ENCODE measurements around the gene MEN1. TPM values are rescaled to one million over a fixed set of nuclear protein-coding genes. Genes with fewer than 3 reads are reported as not detected.

Gene MEN1
- total RNA-seq, 2 donors from 2014 or later, result 44.5 to 48.7 TPM

GRCh38 chr11:64778223-64778472 is 32.2 kb downstream of the MEN1 start:
- 0% methylated on average over 13 to 28 of the region's 28 CpGs for WGBS, 2 experiments (ENCODE audit: insufficient coverage in 1 of 2, insufficient read length in 1 of 2)
- Mint-ChIP-seq H3K36me3 (ENCODE audit: low read depth) (peaks cover 42% of the 10 kb centered on the region), H3K27me3 (ENCODE audit: insufficient read depth) (no peaks in the 10 kb centered on the region), H3K4me3 (peak overlapping the region; percentile 79), H3K4me1 (peaks cover 17% of the 10 kb centered on the region), H3K27ac (no peak overlapping the region), H3K9me3 (no peaks in the 10 kb centered on the region)
- H3K9ac ChIP-seq (ENCODE audit: extremely low read depth, low read length, poor library complexity, severe bottlenecking), result peak overlapping the region; percentile 72
- H3K27me3 ChIP-seq (ENCODE audit: control insufficient read depth, insufficient read depth, low read length, poor library complexity, severe bottlenecking), result no peaks in the 10 kb centered on the region
- no peak for DNase-seq
- peaks cover 44% of the 10 kb centered on the region for H3K36me3 ChIP-seq (ENCODE audit: control insufficient read depth, insufficient read depth, low read length)
- H3K4me3 ChIP-seq (ENCODE audit: low read length), result peak overlapping the region; percentile 64
- H3K4me1 ChIP-seq (ENCODE audit: control insufficient read depth, insufficient read depth, low read length), result peaks cover 5% of the 10 kb centered on the region
- H3K27ac ChIP-seq (ENCODE audit: low read depth, low read length), result peak overlapping the region; percentile 98
- TF ChIP-seq, protein P1, sequence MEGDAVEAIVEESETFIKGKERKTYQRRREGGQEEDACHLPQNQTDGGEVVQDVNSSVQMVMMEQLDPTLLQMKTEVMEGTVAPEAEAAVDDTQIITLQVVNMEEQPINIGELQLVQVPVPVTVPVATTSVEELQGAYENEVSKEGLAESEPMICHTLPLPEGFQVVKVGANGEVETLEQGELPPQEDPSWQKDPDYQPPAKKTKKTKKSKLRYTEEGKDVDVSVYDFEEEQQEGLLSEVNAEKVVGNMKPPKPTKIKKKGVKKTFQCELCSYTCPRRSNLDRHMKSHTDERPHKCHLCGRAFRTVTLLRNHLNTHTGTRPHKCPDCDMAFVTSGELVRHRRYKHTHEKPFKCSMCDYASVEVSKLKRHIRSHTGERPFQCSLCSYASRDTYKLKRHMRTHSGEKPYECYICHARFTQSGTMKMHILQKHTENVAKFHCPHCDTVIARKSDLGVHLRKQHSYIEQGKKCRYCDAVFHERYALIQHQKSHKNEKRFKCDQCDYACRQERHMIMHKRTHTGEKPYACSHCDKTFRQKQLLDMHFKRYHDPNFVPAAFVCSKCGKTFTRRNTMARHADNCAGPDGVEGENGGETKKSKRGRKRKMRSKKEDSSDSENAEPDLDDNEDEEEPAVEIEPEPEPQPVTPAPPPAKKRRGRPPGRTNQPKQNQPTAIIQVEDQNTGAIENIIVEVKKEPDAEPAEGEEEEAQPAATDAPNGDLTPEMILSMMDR (conservative IDR thresholded peaks at IDR 0.05), result no peak
- H3K9me3 ChIP-seq (ENCODE audit: control insufficient read depth, low read length), result no peaks in the 10 kb centered on the region

DNA sequence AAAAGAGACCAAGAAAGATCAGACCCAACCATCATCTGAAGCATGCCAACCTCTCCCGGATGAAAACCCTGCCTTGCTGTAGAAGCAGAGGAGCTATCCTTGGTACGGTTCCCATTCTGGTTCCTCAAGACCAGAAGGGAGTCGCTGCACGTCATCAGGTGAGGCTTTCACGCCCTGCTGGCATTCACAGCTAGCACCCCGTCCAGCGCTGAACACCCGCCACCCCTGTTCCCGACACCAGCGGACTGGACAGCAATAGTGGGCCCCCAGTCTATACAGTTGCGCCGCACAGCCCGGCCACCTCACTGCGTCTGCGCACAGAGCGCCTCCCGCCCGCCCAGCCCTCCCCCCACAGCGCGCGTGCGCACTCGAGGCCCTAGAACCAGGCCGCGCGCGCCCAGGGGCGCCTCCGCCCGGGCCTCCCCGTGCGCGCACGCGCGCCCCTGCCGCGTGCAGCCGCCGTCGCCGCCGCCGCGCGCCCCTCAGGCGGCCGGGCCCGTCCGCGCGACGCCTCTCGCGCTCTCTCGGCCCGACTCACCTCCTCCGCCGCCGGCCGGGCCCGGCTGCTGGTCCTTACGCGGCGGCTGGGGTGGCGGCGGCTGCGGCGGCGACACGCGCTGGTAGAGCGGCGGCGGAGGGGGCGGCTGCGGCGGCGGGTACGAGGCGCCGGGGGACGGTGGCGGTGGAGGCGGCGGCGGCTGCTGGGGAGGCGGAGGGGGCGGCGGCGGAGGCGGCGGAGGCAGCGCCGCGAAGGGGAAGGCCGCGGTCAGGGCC is 32.7 kb downstream of the MEN1 start:
- Mint-ChIP-seq H3K9me3 (no peaks in the 10 kb centered on the region), H3K36me3 (ENCODE audit: low read depth) (peaks cover 47% of the 10 kb centered on the region), H3K4me1 (peaks cover 17% of the 10 kb centered on the region), H3K4me3 (peak overlapping the region; percentile 79), H3K27ac (peak overlapping the region; percentile 91), H3K27me3 (ENCODE audit: insufficient read depth) (no peaks in the 10 kb centered on the region)
- TF ChIP-seq, protein P1 (conservative IDR thresholded peaks at IDR 0.05), result no peak
- Histone ChIP-seq H3K27me3 (ENCODE audit: control insufficient read depth, insufficient read depth, low read length, poor library complexity, severe bottlenecking) (no peaks in the 10 kb centered on the region), H3K27ac (ENCODE audit: low read depth, low read length) (peak overlapping the region; percentile 98), H3K4me1 (ENCODE audit: control insufficient read depth, insufficient read depth, low read length) (peaks cover 5% of the 10 kb centered on the region), H3K9ac (ENCODE audit: extremely low read depth, low read length, poor library complexity, severe bottlenecking) (peak overlapping the region; percentile 72), H3K4me3 (ENCODE audit: low read length) (peak overlapping the region; percentile 86), H3K9me3 (ENCODE audit: control insufficient read depth, low read length) (no peaks in the 10 kb centered on the region), H3K36me3 (ENCODE audit: control insufficient read depth, insufficient read depth, low read length) (peaks cover 49% of the 10 kb centered on the region)
- DNase-seq, result peak; percentile 89
- 0% methylated on average over 6 to 91 of the region's 98 CpGs for WGBS, 2 experiments (ENCODE audit: insufficient coverage in 1 of 2, insufficient read length in 1 of 2)

DNA sequence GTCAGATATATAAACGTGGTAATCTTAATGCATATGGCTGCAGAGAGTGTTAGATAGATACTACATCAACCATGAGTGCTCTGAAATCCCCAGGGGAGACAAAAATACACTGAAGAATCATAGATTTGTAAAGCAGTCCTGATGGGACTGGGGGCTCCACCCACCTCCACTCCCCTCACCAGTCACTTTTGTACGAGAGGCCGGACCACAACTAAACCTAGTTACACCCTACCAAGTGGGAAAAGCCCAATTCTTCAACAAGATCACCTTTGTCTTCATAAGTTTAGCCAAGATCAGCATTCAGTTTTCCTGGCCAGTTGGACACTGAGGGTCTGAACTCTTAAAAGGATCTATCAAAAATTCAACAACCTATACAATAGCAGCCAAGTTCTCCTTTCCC is 33.5 kb downstream of the MEN1 start:
- Histone ChIP-seq H3K9ac (ENCODE audit: extremely low read depth, low read length, poor library complexity, severe bottlenecking) (peak overlapping the region; percentile 42), H3K27ac (ENCODE audit: low read depth, low read length) (no peak overlapping the region), H3K27me3 (ENCODE audit: control insufficient read depth, insufficient read depth, low read length, poor library complexity, severe bottlenecking) (no peaks in the 10 kb centered on the region), H3K4me1 (ENCODE audit: control insufficient read depth, insufficient read depth, low read length) (peaks cover 5% of the 10 kb centered on the region), H3K4me3 (ENCODE audit: low read length) (peak overlapping the region; percentile 86), H3K36me3 (ENCODE audit: control insufficient read depth, insufficient read depth, low read length) (peaks cover 57% of the 10 kb centered on the region), H3K9me3 (ENCODE audit: control insufficient read depth, low read length) (no peaks in the 10 kb centered on the region)
- TF ChIP-seq, protein P1 (conservative IDR thresholded peaks at IDR 0.05), result no peak
- Mint-ChIP-seq H3K4me3 (peak overlapping the region; percentile 79), H3K36me3 (ENCODE audit: low read depth) (peaks cover 55% of the 10 kb centered on the region), H3K9me3 (no peaks in the 10 kb centered on the region), H3K4me1 (peaks cover 17% of the 10 kb centered on the region), H3K27me3 (ENCODE audit: insufficient read depth) (no peaks in the 10 kb centered on the region), H3K27ac (peak overlapping the region; percentile 91)
- no peak for DNase-seq
- WGBS, 2 experiments (ENCODE audit: insufficient coverage in 1 of 2, insufficient read length in 1 of 2), result 64 to 72% methylated on average over 2 to 3 of the region's 3 CpGs

All from endodermal cell (in vitro differentiated cells).